HG03469 (cell line): ENCODE results near the gene RNF20.
"Not testable (repeated sequence)": the region's sequence is repeated elsewhere in the genome, so short reads cannot be mapped to it uniquely, and the experiment has no call there.

Source experiments
- ATAC-seq: cut with Tn5 transposase; IDR thresholded peaks from one replicate; pipeline ENCODE4 v1.9.1; 2021; ENCODE audit warnings: mild to moderate bottlenecking, moderate library complexity, moderate number of reproducible peaks; ENCODE audit not compliant: unreplicated experiment

RNF20 gene

GRCh38 chr9:101533334-101534204, at the start of gene RNF20:
TSS of gene RNF20 (plus strand) at chr9:101533853. CDS start at chr9:101535424, 1,571 bp downstream.
- peak; percentile 97 for ATAC-seq

GRCh38 chr9:101484046-101484445, 49.6 kb upstream of the RNF20 start:
- ATAC-seq: no peak

- no peak for ATAC-seq
Measured at GRCh38 chr9:101485924-101486692, 47.5 kb upstream of the RNF20 start.

GRCh38 chr9:101486693-101487442, 46.8 kb upstream of the RNF20 start:
- ATAC-seq: no peak

GRCh38 chr9:101487443-101487840, 46.2 kb upstream of the RNF20 start:
- no peak for ATAC-seq

GRCh38 chr9:101495810-101496209, 37.8 kb upstream of the RNF20 start:
- ATAC-seq: no peak

GRCh38 chr9:101498323-101498722, 35.3 kb upstream of the RNF20 start:
- no peak for ATAC-seq

GRCh38 chr9:101504188-101504587, 29.5 kb upstream of the RNF20 start:
- ATAC-seq: no peak

- ATAC-seq: no peak
Measured at GRCh38 chr9:101508211-101508610, 25.4 kb upstream of the RNF20 start.

- ATAC-seq: no peak
Measured at GRCh38 chr9:101509572-101509971, 24.1 kb upstream of the RNF20 start.

- no peak for ATAC-seq
Measured at GRCh38 chr9:101510459-101510858, 23.2 kb upstream of the RNF20 start.

- ATAC-seq: no peak
Measured at GRCh38 chr9:101511009-101511408, 22.6 kb upstream of the RNF20 start.

- no peak for ATAC-seq
Measured at GRCh38 chr9:101512116-101512515, 21.5 kb upstream of the RNF20 start.

GRCh38 chr9:101513351-101513750, 20.3 kb upstream of the RNF20 start:
- no peak for ATAC-seq

GRCh38 chr9:101514071-101514470, 19.6 kb upstream of the RNF20 start:
- no peak for ATAC-seq

- no peak for ATAC-seq
Measured at GRCh38 chr9:101516655-101517054, 17.0 kb upstream of the RNF20 start.

GRCh38 chr9:101518489-101518888, 15.2 kb upstream of the RNF20 start:
- ATAC-seq: not testable (repeated sequence)

GRCh38 chr9:101524371-101524770, 9.3 kb upstream of the RNF20 start:
- ATAC-seq: no peak

- ATAC-seq: no peak
Measured at GRCh38 chr9:101527066-101527465, 6.6 kb upstream of the RNF20 start.

- no peak for ATAC-seq
Measured at GRCh38 chr9:101528015-101528414, 5.6 kb upstream of the RNF20 start.

GRCh38 chr9:101530076-101530711, 3.5 kb upstream of the RNF20 start:
- peak; percentile 52 for ATAC-seq
